GM21576 (cell line): Measurements from ENCODE around the gene ATP7A.
"Not testable (repeated sequence)": the region's sequence is repeated elsewhere in the genome, so short reads cannot be mapped to it uniquely, and the experiment has no call there.

ENCODE experiments used
- ATAC-seq: cut with Tn5 transposase; IDR thresholded peaks from one replicate; pipeline ENCODE4 v1.9.1; 2021; ENCODE audit warnings: mild to moderate bottlenecking, moderate library complexity; ENCODE audit not compliant: unreplicated experiment

ATP7A gene

DNA sequence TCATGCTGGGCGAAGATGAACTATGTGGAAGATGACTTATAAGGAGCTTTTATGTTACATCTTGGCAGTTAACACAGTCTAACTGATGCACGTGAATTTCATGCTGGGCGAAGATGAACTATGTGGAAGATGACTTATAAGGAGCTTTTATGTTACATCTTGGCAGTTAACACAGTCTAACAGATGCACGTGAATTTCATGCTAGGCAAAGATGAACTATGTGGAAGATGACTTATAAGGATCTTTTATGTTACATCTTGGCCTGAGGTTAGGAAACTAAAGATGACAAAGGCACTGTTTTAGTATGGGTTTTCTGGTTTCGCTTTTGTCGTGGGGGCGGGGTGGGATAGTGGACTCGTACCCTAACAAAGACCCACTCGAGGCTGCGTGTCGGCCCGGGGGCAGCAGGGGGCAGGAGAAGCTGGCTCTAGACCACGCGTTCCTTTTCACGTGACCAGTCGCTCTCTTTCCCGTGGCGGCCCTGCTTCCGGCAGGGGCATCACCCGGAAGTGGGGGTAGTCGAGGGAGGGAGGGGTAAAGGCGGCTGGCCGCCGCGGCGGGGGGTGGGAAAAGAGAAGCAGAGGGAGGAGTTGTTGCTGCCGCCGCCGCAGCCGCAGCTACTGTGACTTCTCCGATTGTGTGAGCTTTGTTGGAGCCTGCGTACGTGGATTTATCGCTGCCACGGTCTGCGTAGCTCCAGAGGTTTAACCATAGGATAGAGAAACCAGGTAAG is at the start of gene ATP7A:
ATP7A (plus strand) TSS at position 586 of the 733 bp plus-strand sequence. CDS start 60,949 bp downstream, outside the sequence.
- peak; percentile 95 for ATAC-seq

DNA sequence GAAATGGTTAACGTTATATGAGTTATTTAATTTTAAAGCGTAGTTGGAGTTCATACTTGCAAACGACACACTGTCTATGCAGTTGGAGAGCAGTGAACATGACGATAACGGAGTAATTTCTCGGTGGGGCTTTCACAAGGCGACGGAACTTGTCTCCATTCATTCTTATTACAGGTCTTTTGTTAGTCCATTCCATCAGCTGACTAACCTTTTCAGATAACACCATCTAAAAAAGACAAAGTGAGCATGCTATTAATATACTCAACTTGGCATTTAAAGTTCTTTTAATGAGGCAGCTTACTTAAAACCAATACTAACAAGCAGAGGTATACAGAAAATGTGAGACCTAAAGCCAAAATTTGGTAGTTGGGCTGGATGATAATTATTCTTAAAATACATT is 35.1 kb upstream of the ATP7A start:
- no peak for ATAC-seq

DNA sequence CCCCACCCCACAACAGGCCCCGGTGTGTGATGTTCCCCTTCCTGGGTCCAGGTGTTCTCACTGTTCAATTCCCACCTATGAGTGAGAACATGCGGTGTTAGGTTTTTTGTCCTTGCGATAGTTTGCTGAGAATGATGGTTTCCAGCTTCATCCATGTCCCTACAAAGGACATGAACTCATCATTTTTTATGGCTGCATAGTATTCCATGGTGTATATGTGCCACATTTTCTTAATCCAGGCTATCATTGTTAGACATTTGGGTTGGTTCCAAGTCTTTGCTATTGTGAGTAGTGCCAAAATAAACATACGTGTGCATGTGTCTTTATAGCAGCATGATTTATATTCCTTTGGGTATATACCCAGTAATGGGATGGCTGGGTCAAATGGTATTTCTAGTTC is 29.1 kb upstream of the ATP7A start:
- ATAC-seq, result not testable (repeated sequence)

DNA sequence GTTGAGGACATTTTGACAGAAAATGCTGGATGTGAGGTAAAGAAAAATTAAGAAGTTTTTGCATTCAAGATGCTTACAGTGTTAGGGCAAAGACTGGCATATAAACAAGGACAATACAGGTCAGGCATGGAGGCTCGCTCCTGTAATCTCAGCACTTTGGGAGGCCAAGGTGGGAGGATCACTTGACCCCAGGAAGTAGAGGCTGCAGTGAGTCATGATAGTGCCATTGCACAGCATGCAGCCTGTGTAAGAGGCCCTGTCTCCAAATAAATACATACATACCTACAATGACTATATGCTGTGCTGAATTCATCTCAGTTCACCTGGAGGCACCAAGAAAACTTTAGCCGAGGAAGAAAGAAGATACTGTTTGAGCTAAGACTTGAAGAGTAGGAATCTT is 17.6 kb upstream of the ATP7A start:
- ATAC-seq, result no peak

DNA sequence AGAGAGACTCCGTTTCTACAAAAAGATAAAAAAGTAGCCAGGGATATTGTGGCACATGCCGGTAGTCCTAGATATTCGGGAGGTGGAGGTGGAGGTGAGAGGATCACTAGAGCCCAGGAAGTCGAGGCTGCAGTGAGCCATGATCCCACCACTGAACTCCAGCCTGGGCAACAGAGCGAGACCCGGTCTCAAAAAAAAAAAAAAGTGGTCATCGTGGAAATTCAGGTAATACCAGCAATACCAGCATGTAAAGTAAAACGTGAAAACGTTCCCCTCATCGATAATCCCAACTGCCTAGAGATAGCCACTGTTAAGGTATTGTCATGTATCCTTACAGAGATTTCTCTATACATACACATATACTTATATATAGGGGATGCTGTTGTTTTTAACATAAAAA is 16.8 kb upstream of the ATP7A start:
- no peak for ATAC-seq

DNA sequence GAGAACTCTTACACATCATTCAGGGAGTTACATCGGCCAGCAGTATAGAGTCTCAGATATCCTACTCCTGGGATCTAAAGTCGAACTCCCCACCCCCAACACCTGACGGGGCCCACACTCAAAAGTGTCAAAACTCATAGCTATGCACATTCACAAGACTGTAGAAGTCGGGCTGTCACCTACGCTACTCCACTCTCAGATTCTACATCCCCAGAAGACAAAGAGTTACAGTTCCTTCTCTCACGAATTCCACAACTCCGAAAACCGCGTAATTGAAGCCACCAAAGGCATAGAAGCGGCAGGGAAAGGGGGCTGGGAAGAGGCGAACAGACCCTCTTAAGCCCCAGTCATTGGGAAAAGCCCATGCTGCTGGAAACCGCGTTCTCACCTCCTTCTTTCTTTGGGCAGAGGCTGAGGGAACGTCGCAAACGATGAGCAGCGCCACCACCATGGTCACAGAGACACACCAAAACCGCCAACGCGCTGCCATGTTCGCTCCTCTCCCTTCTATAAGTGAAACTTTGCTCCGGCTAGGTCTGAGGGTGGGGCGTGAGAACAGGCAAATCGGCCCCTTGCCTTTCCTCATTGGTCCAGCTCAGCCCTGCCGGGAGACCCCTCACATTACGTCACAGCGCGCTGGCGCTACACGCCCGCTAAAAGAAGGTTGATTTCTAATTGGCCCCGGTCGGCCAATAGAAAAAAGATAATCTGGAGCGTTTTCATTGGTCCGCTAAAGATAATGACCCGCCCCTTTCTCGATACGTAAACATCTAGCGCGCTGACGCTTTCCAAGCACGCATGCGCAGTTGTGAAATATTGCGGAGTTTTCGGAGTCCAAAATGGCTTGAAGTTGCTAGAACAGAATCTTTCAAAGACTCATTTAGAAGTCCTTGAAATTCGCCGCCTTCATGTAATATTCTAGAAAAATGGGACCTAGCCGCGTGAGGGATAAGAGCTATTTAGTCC is 15.3 kb upstream of the ATP7A start, which contains the start of gene MAGT1:
MAGT1 (minus strand) TSS at position 515 of the 966 bp plus-strand sequence; CDS start at position 490, 25 bp downstream.
- ATAC-seq, result peak; percentile 92

DNA sequence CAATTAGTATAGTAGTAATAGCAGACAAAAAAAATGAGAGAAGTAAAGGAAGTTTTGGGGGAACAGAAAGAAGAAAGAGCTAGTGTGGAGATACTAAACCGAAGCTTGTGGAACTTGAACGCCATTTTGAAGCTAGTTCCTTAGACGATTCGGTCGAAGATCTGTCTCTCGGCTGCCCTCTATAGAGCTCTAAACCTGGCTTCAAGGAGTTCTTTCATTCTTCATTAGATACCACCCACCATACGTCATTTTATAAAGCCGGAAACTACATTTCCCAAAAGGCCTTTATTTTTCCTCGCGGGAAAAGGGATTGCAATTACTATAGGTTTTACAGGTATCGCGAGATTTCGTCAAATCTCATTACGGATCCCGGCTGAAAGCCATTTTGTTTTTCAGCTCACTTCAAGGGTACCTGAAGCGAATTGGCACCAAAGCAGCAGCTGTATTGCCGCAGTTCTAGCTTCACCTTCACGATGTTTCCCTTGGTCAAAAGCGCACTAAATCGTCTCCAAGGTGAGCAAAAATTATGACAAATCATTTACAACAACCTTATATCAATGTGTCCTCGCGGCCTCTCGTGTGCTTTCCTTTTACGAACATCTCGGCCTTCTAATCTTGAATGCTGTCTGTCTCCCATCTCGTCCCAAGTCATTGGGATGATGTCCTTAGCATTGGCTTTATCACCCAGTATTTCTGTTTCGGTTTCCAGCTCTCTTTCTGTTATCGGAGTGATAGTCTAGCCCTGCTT is 11.2 kb upstream of the ATP7A start, which contains the start of gene COX7B:
COX7B (plus strand) TSS at position 388 of the 748 bp plus-strand sequence; CDS start at position 474, 86 bp downstream.
- peak; percentile 53 for ATAC-seq

DNA sequence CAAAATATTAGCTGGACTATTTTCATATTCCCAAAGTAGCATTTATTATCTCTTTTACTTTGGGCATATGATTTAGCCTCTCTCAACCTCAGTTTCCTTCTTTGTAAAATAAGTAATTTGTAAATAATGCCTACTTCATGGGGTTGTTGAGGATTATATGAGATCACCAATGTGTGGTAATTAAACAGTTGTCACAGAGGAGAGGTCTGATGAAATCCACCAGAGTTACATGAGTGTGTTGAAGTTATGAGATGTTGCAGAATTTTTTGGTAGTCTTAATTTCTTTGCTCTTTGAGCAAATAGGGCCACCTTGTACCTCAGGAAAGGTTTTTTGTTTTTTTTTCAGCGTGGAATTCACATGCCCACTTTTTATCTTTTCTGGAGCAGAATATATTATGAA is 9.8 kb upstream of the ATP7A start:
- ATAC-seq, result no peak

DNA sequence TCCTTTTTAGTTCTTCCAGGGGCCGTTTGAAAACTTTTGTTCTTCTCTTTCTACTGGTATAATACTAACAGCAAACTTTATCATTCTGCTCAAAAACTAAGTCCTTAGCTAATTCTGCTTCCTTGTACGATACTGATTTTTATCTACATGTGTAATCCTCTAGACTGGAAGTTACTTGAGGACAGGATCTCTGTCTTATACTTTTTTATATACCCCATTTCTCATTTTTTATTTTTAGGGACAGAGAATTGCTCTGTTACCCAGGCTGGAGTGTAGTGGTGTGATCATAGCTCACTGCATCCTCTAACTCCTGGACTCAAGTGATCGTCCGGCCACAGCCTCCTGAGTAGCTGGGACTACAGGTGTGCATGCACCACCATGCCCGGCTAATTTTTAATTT is 9.0 kb upstream of the ATP7A start:
- no peak for ATAC-seq

DNA sequence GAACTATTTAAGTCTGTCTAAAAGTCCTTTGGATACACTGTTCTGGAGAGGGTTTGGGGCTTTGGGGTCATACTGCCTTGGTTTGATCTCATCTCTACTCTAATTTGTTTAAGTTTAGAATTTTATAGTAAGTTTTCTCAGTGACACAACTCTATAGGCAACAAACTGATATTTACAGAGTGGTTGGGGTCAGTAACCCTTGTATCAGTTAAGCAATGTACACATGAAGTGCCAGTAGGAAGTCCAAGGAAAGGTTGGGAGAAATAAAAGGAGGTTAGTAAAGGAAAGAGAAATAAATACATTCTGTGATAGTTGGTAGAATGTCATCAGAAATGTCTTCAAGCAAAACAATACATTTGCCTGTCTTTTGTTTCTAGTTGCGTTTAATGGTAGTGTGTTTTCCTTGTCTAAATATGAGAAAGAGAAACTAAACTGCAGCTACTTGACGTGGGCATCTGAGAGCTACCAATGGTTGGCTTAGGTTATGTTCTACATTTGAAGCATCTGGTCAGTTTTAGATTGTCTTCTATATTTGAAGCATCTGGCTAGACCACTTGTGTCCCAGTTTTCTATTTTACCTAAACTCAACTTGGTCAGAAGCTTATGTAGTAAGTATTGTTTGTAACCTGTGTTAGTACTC is 6.9 kb downstream of the ATP7A start:
- ATAC-seq, result peak; percentile 45

DNA sequence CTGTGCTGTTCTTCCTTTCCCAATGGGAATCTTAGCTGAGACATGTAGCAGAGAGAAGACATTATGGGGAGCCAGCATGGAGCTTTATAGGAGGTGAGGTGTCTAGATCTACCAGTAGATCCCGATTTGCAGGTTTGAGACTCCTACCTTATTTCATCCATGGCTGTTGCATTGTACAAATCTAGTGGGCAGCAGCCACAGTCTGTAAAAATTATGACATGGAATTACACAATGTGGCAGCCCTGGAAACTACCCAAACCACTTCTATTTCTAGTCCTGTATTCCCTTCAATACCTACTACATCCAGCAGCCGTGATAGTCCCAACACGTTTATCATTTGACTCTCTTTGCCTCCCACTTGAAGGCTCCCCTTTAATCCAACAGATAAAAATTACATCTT is 8.1 kb downstream of the ATP7A start:
- ATAC-seq, result no peak

DNA sequence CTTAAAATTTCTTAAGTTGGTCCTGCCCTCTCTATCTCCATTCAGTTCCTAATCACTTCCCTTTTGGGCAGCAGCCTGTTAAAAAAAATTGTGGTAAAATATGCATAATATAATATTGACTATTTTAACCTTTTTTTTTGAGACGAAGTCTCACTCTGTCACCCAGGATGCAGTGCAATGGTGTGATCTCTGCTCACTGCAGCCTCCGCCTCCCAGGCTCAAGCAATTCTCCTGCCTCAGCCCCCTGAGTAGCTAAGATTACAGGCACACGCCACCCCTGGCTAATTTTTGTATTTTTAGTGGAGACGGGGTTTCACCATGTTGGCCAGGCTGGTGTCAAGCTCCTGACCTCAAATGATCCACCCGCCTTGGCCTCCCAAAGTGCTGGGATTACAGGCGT is 8.9 kb downstream of the ATP7A start:
- ATAC-seq, result not testable (repeated sequence)

DNA sequence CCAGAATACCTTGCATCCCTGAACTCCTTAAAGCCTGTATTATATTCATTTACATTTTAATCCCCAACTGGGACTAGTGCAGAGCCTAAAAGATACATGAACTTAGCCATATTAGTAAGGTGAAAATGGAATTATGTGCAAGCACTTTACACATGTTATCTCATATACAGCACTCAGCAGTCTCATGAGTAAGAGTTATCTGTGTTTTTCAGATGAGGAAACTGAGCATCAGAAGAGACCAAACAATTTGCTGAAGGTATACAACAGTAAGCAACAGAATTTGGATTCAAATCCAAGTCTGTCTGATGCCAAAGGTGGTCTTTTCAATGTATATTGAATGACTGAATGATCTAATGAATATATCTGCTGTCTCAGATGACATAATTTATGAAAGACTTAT is 12.3 kb downstream of the ATP7A start:
- no peak for ATAC-seq

DNA sequence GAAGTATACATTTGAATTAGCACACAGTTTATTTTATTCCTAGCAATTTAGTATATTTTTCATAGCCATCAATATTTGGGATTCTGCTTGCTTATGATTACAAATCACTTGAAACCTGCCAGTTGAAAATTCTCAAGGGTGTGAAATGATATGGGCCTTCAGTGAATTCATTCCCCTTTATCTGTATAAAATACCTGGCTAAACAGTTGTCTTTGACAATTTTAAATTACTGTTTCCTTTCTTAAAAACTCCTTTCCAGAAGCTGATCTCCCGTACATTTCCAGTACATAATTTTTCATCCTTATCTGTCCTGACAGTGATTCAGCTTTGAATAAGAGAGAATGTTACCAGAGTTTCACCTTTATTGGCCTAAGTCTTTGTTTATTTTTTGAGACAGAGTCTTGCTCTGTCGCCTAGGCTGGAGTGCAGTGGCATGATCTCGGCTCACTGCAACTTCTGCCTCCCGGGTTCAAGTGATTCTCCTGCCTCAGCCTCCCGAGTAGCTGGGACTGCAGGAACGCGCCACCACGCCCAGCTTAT is 13.9 kb downstream of the ATP7A start:
- ATAC-seq, result no peak

DNA sequence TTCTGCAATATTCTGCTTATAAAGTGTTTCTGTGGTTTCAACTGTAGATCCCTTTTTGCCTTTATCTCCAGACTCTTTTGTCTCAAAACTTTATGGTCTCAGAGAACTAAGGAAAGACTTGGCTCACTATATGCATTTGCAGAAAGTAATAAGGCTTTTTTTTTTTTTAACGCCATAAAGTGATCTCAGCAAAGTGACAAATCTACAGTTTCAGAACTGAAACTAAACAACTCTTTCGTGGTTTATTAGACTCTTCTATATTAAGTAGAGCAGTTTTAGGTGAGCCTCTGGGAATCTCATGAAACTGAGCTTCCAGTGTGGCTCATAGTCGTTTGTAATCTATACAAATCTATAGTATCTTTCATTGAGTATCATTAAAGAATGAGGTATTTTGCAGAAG is 15.3 kb downstream of the ATP7A start:
- no peak for ATAC-seq

DNA sequence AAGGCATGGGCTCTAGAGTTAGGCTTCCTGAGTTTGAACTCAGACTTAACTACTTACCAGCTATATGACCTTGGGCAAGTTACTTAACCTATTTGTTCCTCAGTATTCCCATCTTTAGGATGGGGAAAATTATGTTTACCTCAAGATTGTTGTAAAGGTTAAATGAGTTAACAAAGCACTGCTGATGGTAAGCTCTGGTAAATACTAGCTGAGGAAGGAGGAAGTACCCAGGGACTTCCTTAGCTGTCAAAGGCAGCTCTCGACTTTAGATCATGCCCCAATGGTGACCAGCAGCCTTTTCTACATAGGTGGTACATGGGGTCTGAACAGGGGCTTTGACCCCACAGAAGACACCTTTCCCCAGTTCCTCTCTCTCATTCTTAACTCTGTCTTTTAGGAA is 20.1 kb downstream of the ATP7A start:
- no peak for ATAC-seq

DNA sequence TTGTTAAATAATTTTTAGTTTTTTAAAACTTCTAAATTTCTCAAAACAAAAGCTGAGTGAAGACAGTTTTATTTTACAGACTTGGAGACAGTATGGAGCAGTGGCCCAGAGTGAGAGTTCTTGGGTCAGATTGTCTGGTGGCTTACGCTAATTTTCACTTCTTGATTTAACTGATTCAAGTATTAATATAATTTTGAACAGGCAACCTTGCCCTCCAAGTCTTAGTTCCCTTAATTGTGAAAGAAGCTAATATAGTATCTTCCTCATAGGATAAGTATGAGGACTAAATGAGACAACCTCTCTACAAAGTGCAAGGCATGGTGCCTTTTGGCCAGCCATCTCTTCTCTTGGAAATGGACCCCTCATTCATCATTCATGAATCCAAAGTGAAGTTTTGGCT is 25.4 kb downstream of the ATP7A start:
- ATAC-seq, result no peak

DNA sequence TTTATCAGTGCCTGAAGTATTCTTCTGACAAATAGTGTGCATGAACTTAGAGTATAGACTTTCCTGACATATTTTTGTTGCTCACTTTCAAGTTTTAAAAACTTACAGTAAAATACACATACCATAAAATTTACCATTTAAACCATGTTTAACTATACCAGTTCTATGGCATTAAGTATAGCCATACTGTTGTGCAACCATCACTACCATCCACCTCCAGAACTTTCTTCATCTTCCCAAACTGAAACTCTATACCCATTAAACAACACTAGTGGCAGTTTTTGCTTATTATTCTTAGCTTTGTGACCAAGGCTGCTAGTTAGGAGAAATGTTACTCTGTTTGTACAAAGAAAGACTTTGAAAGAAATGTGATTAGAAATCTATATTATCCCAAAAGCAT is 25.8 kb downstream of the ATP7A start:
- ATAC-seq, result no peak

DNA sequence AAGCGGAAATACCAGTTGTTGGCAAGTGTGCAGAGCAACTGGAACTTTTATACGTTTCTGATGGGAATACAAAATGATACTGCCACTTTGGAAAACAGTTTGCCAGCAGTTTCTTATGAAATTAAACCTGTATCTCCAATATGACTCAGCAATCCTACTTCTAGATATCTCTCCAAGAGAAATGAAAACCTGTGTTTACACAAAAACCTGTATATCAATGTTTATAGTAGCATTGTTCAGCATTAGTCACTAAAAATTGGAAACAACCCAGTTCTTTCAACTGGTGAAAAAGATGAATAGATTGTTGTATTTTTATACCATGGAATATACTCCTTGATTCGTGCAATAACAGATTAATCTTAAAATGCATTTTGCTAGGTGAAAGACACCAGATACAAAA is 26.8 kb downstream of the ATP7A start:
- ATAC-seq, result no peak

DNA sequence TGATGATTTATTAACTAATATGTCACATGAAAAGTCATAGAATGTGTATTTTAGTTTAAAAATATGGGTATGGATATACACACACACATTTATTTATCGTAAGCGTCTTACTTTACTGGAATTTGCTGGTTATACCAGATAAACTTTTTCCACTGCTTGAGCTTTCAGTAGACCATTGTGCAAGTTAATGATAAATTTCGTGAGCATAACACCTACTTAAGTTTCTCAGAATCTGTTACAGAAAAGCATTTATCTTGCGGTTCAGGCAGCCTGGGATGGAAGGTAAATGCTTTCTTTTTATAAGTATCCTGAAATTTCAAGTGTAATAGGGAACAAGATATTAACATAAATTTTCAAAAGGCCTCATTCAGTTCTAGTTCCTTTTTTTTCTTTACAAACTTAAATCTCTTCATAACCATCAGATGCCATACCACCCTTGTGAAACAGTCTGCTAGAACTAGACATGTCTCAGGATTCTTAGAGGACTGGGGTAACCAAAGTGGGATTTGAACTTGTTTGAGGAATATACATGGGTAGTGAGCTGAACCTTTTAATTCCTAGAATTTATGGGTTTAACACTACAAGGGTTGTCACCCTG is 27.7 kb downstream of the ATP7A start:
- no peak for ATAC-seq
